Cardiac fibroblast (primary cell): ENCODE data around the gene VAV2.
A peak's percentile ranks its signal among the peaks of the same experiment; 100 is the strongest.

ENCODE experiments used
- DNase-seq, 2 donors: peaks; one replicate each; pipeline versions ENCODE4 v3.0.0 to v3.0.0-alpha.2; 2010; ENCODE audit warnings: low read depth in 2 of 2
- H3K4me3 ChIP-seq, 2 donors: replicated peaks in 1 of 2; 1 replicate in 1 of 2; 2 replicates in 1 of 2; pipeline ENCODE4 v1.5.1; 2011; ENCODE audit warnings: low read depth in 2 of 2, low read length in 2 of 2, mild to moderate bottlenecking in 2 of 2, moderate library complexity in 1 of 2
- CTCF ChIP-seq: IDR thresholded peaks from one replicate; pipeline ENCODE4 v1.5.1; 2011; ENCODE audit warnings: low read depth, mild to moderate bottlenecking, low read length, inconsistent platforms

VAV2 gene

GRCh38 chr9:133946840-133947486 lies 45.2 kb downstream of the VAV2 start:
- H3K4me3 ChIP-seq: no peak overlapping the region
- no peak for DNase-seq
- TF ChIP-seq CTCF: no peak

- no peak for TF ChIP-seq CTCF
- no peak for DNase-seq
- H3K4me3 ChIP-seq: no peak overlapping the region
Measured at GRCh38 chr9:133945977-133946753, 46.0 kb downstream of the VAV2 start.

- H3K4me3 ChIP-seq: no peak overlapping the region
- DNase-seq: no peak
- no peak for TF ChIP-seq CTCF
Measured at GRCh38 chr9:133945314-133945975, 46.7 kb downstream of the VAV2 start.

GRCh38 chr9:133944746-133945135 lies 47.4 kb downstream of the VAV2 start:
- peak; percentile 85 to 88 for DNase-seq
- H3K4me3 ChIP-seq: no peak overlapping the region
- no peak for TF ChIP-seq CTCF

GRCh38 chr9:133943781-133944745 lies 48.1 kb downstream of the VAV2 start:
- no peak overlapping the region for H3K4me3 ChIP-seq
- DNase-seq: peak in 1 of 2 donors; percentile 52

More at GRCh38 chr9:133943781-133944745, 48.1 kb downstream of the VAV2 start:
- no peak for TF ChIP-seq CTCF
